ENCODE results near the gene TIE1. TPM values are rescaled to one million over a fixed set of nuclear protein-coding genes. Genes with fewer than 3 reads are reported as not detected.

TIE1 gene
- total and polyA plus RNA-seq, 2 of the 13 experiments (the other 11 are each of a cell fraction or from before 2014, with no cell fraction given), result 0.58 to 0.84 TPM

DNA sequence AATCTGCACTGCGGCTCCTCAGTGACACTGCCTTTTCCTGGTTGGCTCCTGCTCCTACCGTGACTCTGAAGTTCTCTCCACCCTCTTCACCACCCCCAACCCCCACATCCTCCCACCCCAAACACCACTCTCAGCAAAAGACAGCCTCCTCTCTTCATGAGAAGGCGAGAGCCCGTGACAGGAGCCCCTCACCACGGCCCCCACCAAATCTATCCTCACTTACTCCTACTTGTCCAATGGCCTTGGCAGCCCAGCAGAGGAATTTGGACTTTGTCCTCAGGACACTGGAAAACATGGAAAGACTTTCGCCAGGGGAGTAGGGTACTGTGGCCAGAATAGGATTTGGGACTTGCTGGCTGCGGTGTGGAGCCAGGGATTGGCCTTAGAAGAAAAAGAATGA, 24.1 kb upstream of the TIE1 start:
- no peaks in the 10 kb centered on the region; a peak in 1 of 5 replicates for H3K27me3 ChIP-seq (ENCODE audit: control insufficient read depth in 1 of 2, insufficient read depth in 2 of 2, low read length in 2 of 2)
- H3K4me1 ChIP-seq (ENCODE audit: insufficient read depth, low read length), result peaks cover 76% of the 10 kb centered on the region
- ChIA-PET POLR2A (interaction anchor here (1.2 to 2.8 kb wide), 6 partner anchors 9 to 352 kb away, joined by 3 to 35 read pairs (median 8); partner anchors contain the start of genes C1orf210 and CDC20), CTCF (ENCODE audit: low intra/inter-chr PET ratio, low total read pairs) (no interaction called here)
- peak overlapping the region; percentile 53 for H3K27ac ChIP-seq (ENCODE audit: extremely low read length, insufficient read depth, low read length)
- intact Hi-C loops (cut with micrococcal nuclease; ENCODE audit: unreplicated experiment), result loop anchor here (2.0 kb wide), 1 partner anchor 64 kb away; no protein-coding TSS in a partner anchor
- no TSS peak for BruUV-seq (replicated peaks)
- WGBS (ENCODE audit: low lambda C conversion rate), result 12% methylated on average over 7 of the region's 7 CpGs
- peak overlapping the region; percentile 8; the same call in 1 of the 2 replicates for H3K9ac ChIP-seq (ENCODE audit: insufficient read depth, low read depth, low read length)
- no peak overlapping the region for H2AFZ ChIP-seq (ENCODE audit: low read length)
- H3K79me2 ChIP-seq (ENCODE audit: insufficient read depth, low read length), result no peaks in the 10 kb centered on the region
- DNase-seq (ENCODE audit: low spot score), result peak; percentile 87
- ATAC-seq, result peak; percentile 75
- peak overlapping the region; percentile 77 for H3K4me2 ChIP-seq (ENCODE audit: low read depth, low read length)
- H4K20me1 ChIP-seq (ENCODE audit: insufficient read depth, low read length), result no peaks in the 10 kb centered on the region
- FAIRE-seq, result peak; percentile 73
- no peaks in the 10 kb centered on the region for H3K36me3 ChIP-seq (replicated peaks in 1 of 2; ENCODE audit: control insufficient read depth in 1 of 2, insufficient read depth in 2 of 2, low read length in 2 of 2)
- in situ Hi-C loops (cut with HindIII; ENCODE audit: extremely low pct_ligation_motif_present, low pct_unique_long_range_greater_than_20kb), result no loop called here
- H3K4me3 ChIP-seq (replicated peaks in 1 of 3; ENCODE audit: insufficient read depth in 1 of 3, low read depth in 2 of 3, low read length in 3 of 3), result peak overlapping the region; percentile 17 to 55 (median 30); a peak in 5 of 6 replicates
- no peaks in the 10 kb centered on the region for H3K9me3 ChIP-seq (ENCODE audit: low read length)
- peak; percentile 98 for TF ChIP-seq HNF4A (CRISPR knock-in tag; IDR thresholded peaks at IDR 0.05)
- no peak for TF ChIP-seq SOX13 (IDR thresholded peaks at IDR 0.05)
- TF ChIP-seq SOX13 (CRISPR knock-in tag; conservative IDR thresholded peaks at IDR 0.05 in 1 of 2, IDR thresholded peaks at IDR 0.05 in 1 of 2), result peak in 1 of 2 experiments; percentile 59; a peak in 2 of 4 replicates
- no peak for TF ChIP-seq TCF7 (IDR thresholded peaks at IDR 0.05; ENCODE audit: low read depth)
- TF ChIP-seq MIER2 (CRISPR knock-in tag; IDR thresholded peaks at IDR 0.05), result 0 out of 2 replicates have a peak, but pooled peaks have one; percentile 44
- no peak for TF ChIP-seq RARG (CRISPR knock-in tag; IDR thresholded peaks at IDR 0.05; ENCODE audit: low read depth)
- no peak for TF ChIP-seq MAZ (IDR thresholded peaks at IDR 0.05; ENCODE audit: borderline replicate concordance, low read depth, low read length)
- peak; percentile 33; the same call in 1 of the 2 replicates for TF ChIP-seq MAZ (CRISPR knock-in tag; IDR thresholded peaks at IDR 0.05; ENCODE audit: low read depth)
- 0 out of 2 replicates have a peak, but pooled peaks have one; percentile 25 for TF ChIP-seq ZMYM4 (CRISPR knock-in tag; IDR thresholded peaks at IDR 0.05)
- no peak for TF ChIP-seq LCORL (IDR thresholded peaks at IDR 0.05)
- TF ChIP-seq LCORL (CRISPR knock-in tag; IDR thresholded peaks at IDR 0.05), result peak; percentile 84
- peak; percentile 46; the same call in 1 of the 2 replicates for TF ChIP-seq ZNF337 (CRISPR knock-in tag; IDR thresholded peaks at IDR 0.05; ENCODE audit: borderline replicate concordance, low read depth)
- TF ChIP-seq, protein P1, sequence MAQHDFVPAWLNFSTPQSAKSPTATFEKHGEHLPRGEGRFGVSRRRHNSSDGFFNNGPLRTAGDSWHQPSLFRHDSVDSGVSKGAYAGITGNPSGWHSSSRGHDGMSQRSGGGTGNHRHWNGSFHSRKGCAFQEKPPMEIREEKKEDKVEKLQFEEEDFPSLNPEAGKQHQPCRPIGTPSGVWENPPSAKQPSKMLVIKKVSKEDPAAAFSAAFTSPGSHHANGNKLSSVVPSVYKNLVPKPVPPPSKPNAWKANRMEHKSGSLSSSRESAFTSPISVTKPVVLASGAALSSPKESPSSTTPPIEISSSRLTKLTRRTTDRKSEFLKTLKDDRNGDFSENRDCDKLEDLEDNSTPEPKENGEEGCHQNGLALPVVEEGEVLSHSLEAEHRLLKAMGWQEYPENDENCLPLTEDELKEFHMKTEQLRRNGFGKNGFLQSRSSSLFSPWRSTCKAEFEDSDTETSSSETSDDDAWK (CRISPR knock-in tag; IDR thresholded peaks at IDR 0.05), result no peak
- TF ChIP-seq, protein P2, sequence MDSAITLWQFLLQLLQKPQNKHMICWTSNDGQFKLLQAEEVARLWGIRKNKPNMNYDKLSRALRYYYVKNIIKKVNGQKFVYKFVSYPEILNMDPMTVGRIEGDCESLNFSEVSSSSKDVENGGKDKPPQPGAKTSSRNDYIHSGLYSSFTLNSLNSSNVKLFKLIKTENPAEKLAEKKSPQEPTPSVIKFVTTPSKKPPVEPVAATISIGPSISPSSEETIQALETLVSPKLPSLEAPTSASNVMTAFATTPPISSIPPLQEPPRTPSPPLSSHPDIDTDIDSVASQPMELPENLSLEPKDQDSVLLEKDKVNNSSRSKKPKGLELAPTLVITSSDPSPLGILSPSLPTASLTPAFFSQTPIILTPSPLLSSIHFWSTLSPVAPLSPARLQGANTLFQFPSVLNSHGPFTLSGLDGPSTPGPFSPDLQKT (CRISPR knock-in tag; IDR thresholded peaks at IDR 0.05; ENCODE audit: borderline replicate concordance), result no peak
- peak; percentile 22; the same call in 1 of the 2 replicates for TF ChIP-seq SOX5 (CRISPR knock-in tag; IDR thresholded peaks at IDR 0.05; ENCODE audit: borderline replicate concordance)
- no peak for TF ChIP-seq ZNF878 (CRISPR knock-in tag; IDR thresholded peaks at IDR 0.05)
- TF ChIP-seq RBAK (CRISPR knock-in tag; IDR thresholded peaks at IDR 0.05), result no peak
- TF ChIP-seq ZNF331 (CRISPR knock-in tag; IDR thresholded peaks at IDR 0.05), result peak; percentile 40; the same call in 1 of the 2 replicates
- TF ChIP-seq PHF21A (CRISPR knock-in tag; IDR thresholded peaks at IDR 0.05), result 0 out of 2 replicates have a peak, but pooled peaks have one; percentile 43
- TF ChIP-seq SOX6 (IDR thresholded peaks at IDR 0.05), result no peak
- peak; percentile 51 for TF ChIP-seq SOX6 (CRISPR knock-in tag; IDR thresholded peaks at IDR 0.05)
- peak; percentile 51 for TF ChIP-seq ASH2L (IDR thresholded peaks at IDR 0.05; ENCODE audit: insufficient read length, low read depth, low read length)
- no peak for TF ChIP-seq SP5 (CRISPR knock-in tag; IDR thresholded peaks at IDR 0.05; ENCODE audit: borderline replicate concordance, low read depth)
- TF ChIP-seq KDM6A (CRISPR knock-in tag; IDR thresholded peaks at IDR 0.05; ENCODE audit: low read depth), result peak; percentile 78
- no peak for TF ChIP-seq GABPB1 (CRISPR knock-in tag; IDR thresholded peaks at IDR 0.05)
- no peak for TF ChIP-seq YY1 (IDR thresholded peaks at IDR 0.05; ENCODE audit: insufficient read depth, insufficient replicate concordance, low read depth, low read length)

All from HepG2 (cell line).